ENCODE results near the gene PROB1. TPM values are rescaled to one million over a fixed set of nuclear protein-coding genes. Genes with fewer than 3 reads are reported as not detected.

Gene PROB1
- total and polyA plus RNA-seq, 2 of the 8 experiments (the other 6 are each of a cell fraction or from before 2014, with no cell fraction given) = 0.89 to 3.1 TPM

GRCh38 chr5:139393497-139394122, 1.3 kb downstream of the PROB1 start:
- 0 out of 2 replicates have a peak overlapping the region, but pooled peaks have one; percentile 40 for H2BK15ac ChIP-seq (ENCODE audit: low read length)
- H3K27ac ChIP-seq (ENCODE audit: low read depth, low read length) = no peak overlapping the region
- H3K27me3 ChIP-seq (replicated peaks in 1 of 4; ENCODE audit: control insufficient read depth in 3 of 4, extremely low read depth in 1 of 4, insufficient read depth in 3 of 4, low read length in 3 of 4) = peaks cover 14 to 34% (median 28%) of the 10 kb centered on the region in 4 experiments; a peak in 6 of 7 replicates
- no peak overlapping the region for H4K5ac ChIP-seq (ENCODE audit: insufficient read length, low read depth, low read length)
- no peaks in the 10 kb centered on the region for H3K79me1 ChIP-seq (ENCODE audit: low read depth, low read length)
- no peak overlapping the region for H2BK20ac ChIP-seq (ENCODE audit: low read length)
- H2BK12ac ChIP-seq (ENCODE audit: low read depth, low read length) = no peak overlapping the region
- peak overlapping the region; percentile 74; the same call in 1 of the 2 replicates for H4K8ac ChIP-seq (ENCODE audit: extremely low read depth, insufficient read depth, low read length)
- FAIRE-seq = no peak
- no peaks in the 10 kb centered on the region for H3K79me2 ChIP-seq (ENCODE audit: control insufficient read depth in 1 of 2, insufficient read depth in 2 of 2, low read length in 2 of 2)
- peak overlapping the region; percentile 56; the same call in 1 of the 2 replicates for H2AFZ ChIP-seq (ENCODE audit: low read length)
- peaks cover 0 to 3% of the 10 kb centered on the region in 2 experiments for H4K20me1 ChIP-seq (replicated peaks in 1 of 2; ENCODE audit: control insufficient read depth in 1 of 2, insufficient read depth in 2 of 2, low read length in 2 of 2)
- POLR2A ChIA-PET (ENCODE audit: partially characterized antibody) = interaction anchor here (0.8 to 3.9 kb wide), 11 partner anchors 9 to 100 kb away, joined by 3 to 25 read pairs (median 3); partner anchors contain the start of gene MATR3
- H3K14ac ChIP-seq (ENCODE audit: insufficient read length) = no peak overlapping the region
- H3K36me3 ChIP-seq (ENCODE audit: control insufficient read depth in 2 of 4, insufficient read depth in 4 of 4, low read length in 3 of 4) = no peaks in the 10 kb centered on the region
- peaks cover 0 to 32% (median 15%) of the 10 kb centered on the region in 4 experiments; a peak in 6 of 7 replicates for H3K4me1 ChIP-seq (replicated peaks in 1 of 4; ENCODE audit: control insufficient read depth in 3 of 4, insufficient read depth in 4 of 4, low read length in 3 of 4)
- peak overlapping the region; percentile 62 for H4K91ac ChIP-seq (replicated peaks; ENCODE audit: insufficient read length, low read length)
- H3K4me2 ChIP-seq (ENCODE audit: insufficient read depth in 1 of 2, low read depth in 2 of 2, low read length in 2 of 2) = peak overlapping the region; percentile 82 to 85
- CTCF ChIA-PET (ENCODE audit: partially characterized antibody) = interaction anchor here (0.5 to 3.1 kb wide), 7 partner anchors 9 to 907 kb away, joined by 3 to 16 read pairs (median 3); partner anchors contain the start of gene SPATA24
- no peak overlapping the region for H2BK5ac ChIP-seq (ENCODE audit: low read depth, low read length)
- peak overlapping the region; percentile 28; the same call in 1 of the 2 replicates for H2AK5ac ChIP-seq (ENCODE audit: low read depth, low read length)
- peaks cover 27% of the 10 kb centered on the region; the same call in 1 of the 2 replicates for H3K23me2 ChIP-seq (ENCODE audit: low read depth, low read length)
- no peaks in the 10 kb centered on the region for H3K9me3 ChIP-seq (ENCODE audit: insufficient read depth in 2 of 2, low read depth in 1 of 2, low read length in 1 of 2)
- H3K4me3 ChIP-seq (ENCODE audit: extremely low read depth in 1 of 4, insufficient read depth in 2 of 4, low read depth in 3 of 4, low read length in 4 of 4) = peak overlapping the region; percentile 42 to 68 (median 54)
- no peak overlapping the region for H2BK120ac ChIP-seq (replicated peaks; ENCODE audit: low read depth, low read length)
- H3K9ac ChIP-seq (replicated peaks in 1 of 4; ENCODE audit: extremely low read depth in 1 of 4, low read depth in 3 of 4, low read length in 3 of 4) = peak overlapping the region in 3 of 4 experiments; percentile 3 to 32 (median 25); a peak in 4 of 7 replicates
- peak in 1 of 2 experiments; percentile 72 for DNase-seq (ENCODE audit: low read depth in 1 of 2, low spot score in 2 of 2)
- H3K23ac ChIP-seq (ENCODE audit: insufficient read length) = no peak overlapping the region
- whole genome bisulfite sequencing, 2 experiments (ENCODE audit: extremely low coverage in 1 of 2, insufficient coverage in 1 of 2, insufficient read length in 1 of 2, insufficient replicate concordance in 2 of 2, low coverage in 1 of 2, low lambda C conversion rate in 2 of 2, missing lambda C conversion rate in 1 of 2) = 10% methylated on average over 44 of the region's 49 CpGs; no CpG with 5 or more reads in 1 of the 2 experiments
- H3K4ac ChIP-seq (replicated peaks; ENCODE audit: insufficient read length, low read depth, low read length) = no peak overlapping the region
- peak overlapping the region; percentile 71 for H3K18ac ChIP-seq (ENCODE audit: extremely low read depth, low read length)
- H3K56ac ChIP-seq (replicated peaks; ENCODE audit: insufficient read length, low read depth, low read length) = no peak overlapping the region
- TF ChIP-seq POLR2A (IDR thresholded peaks at IDR 0.05; ENCODE audit: control extremely low read depth in 1 of 2, low read depth in 2 of 2, low read length in 2 of 2) (peak in 1 of 2 experiments; percentile 23; a peak in 1 of 3 replicates), GTF2F1 (IDR thresholded peaks at IDR 0.05; ENCODE audit: borderline replicate concordance, low read depth, low read length) (no peak), RAD21 (IDR thresholded peaks at IDR 0.05 in 1 of 2, conservative IDR thresholded peaks at IDR 0.05 in 1 of 2; ENCODE audit: low read depth in 2 of 2, low read length in 2 of 2) (no peak), NANOG (IDR thresholded peaks at IDR 0.05; ENCODE audit: insufficient read depth, low read depth, low read length, poor library complexity, severe bottlenecking) (no peak), HDAC2 (IDR thresholded peaks at IDR 0.05; ENCODE audit: borderline replicate concordance in 1 of 2, low read depth in 2 of 2, low read length in 2 of 2) (no peak), BRCA1 (IDR thresholded peaks at IDR 0.05; ENCODE audit: low read depth, low read length) (peak; percentile 31; the same call in 1 of the 2 replicates), KDM5A (IDR thresholded peaks at IDR 0.05; ENCODE audit: low read length) (no peak), ATF3 (IDR thresholded peaks at IDR 0.05; ENCODE audit: insufficient read depth, low read depth, low read length) (no peak), TBP (IDR thresholded peaks at IDR 0.05; ENCODE audit: low read depth, low read length) (no peak), EGR1 (IDR thresholded peaks at IDR 0.05; ENCODE audit: borderline replicate concordance, low read depth, low read length) (no peak)
